ENCODE measurements around the gene ADAMTS12. TPM values are rescaled to one million over a fixed set of nuclear protein-coding genes. Genes with fewer than 3 reads are reported as not detected.

The ADAMTS12 gene
- polyA plus RNA-seq, 3 donors: not detected

- Mint-ChIP-seq H3K9me3 (peaks cover 4 to 16% (median 8%) of the 10 kb centered on the region in 7 donors), H3K4me1 (no peaks in the 10 kb centered on the region), H3K4me3 (no peak overlapping the region), H3K27me3 (ENCODE audit: low read depth in 3 of 3) (peaks cover 1 to 2% (median 1%) of the 10 kb centered on the region in 3 donors), H3K36me3 (no peaks in the 10 kb centered on the region), H3K27ac (no peak overlapping the region)
- no peaks in the 10 kb centered on the region for H4K20me1 ChIP-seq (ENCODE audit: insufficient read depth, low read length)
- intact Hi-C loops (cut with micrococcal nuclease): no loop called here
- no peaks in the 10 kb centered on the region for H3K79me2 ChIP-seq (ENCODE audit: insufficient read depth, low read length)
- H2AFZ ChIP-seq (ENCODE audit: insufficient read depth, low read depth, low read length, poor library complexity, severe bottlenecking): no peak overlapping the region
- no CpG with 5 or more reads among the region's 3 CpGs for WGBS (ENCODE audit: insufficient coverage)
- H3K4me2 ChIP-seq (replicated peaks; ENCODE audit: extremely low read depth, low read length, poor library complexity, severe bottlenecking): no peak overlapping the region
- TF ChIP-seq, protein P1, sequence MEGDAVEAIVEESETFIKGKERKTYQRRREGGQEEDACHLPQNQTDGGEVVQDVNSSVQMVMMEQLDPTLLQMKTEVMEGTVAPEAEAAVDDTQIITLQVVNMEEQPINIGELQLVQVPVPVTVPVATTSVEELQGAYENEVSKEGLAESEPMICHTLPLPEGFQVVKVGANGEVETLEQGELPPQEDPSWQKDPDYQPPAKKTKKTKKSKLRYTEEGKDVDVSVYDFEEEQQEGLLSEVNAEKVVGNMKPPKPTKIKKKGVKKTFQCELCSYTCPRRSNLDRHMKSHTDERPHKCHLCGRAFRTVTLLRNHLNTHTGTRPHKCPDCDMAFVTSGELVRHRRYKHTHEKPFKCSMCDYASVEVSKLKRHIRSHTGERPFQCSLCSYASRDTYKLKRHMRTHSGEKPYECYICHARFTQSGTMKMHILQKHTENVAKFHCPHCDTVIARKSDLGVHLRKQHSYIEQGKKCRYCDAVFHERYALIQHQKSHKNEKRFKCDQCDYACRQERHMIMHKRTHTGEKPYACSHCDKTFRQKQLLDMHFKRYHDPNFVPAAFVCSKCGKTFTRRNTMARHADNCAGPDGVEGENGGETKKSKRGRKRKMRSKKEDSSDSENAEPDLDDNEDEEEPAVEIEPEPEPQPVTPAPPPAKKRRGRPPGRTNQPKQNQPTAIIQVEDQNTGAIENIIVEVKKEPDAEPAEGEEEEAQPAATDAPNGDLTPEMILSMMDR (IDR thresholded peaks at IDR 0.05): no peak
- H3K9me3 ChIP-seq (replicated peaks in 1 of 2; ENCODE audit: control insufficient read depth in 1 of 2, insufficient read depth in 1 of 2, low read length in 2 of 2): peaks cover 0 to 4% of the 10 kb centered on the region in 2 donors
- H3K27me3 ChIP-seq (ENCODE audit: control insufficient read depth in 2 of 2, insufficient read depth in 2 of 2, low read length in 2 of 2): no peaks in the 10 kb centered on the region
- H3K36me3 ChIP-seq (replicated peaks in 1 of 2; ENCODE audit: control insufficient read depth in 1 of 2, insufficient read depth in 2 of 2, low read length in 2 of 2): no peaks in the 10 kb centered on the region
- no peaks in the 10 kb centered on the region for H3K4me1 ChIP-seq (ENCODE audit: control insufficient read depth in 1 of 2, insufficient read depth in 2 of 2, low read length in 2 of 2)
- no peak overlapping the region for H3K9ac ChIP-seq (ENCODE audit: insufficient read depth, low read length, poor library complexity, severe bottlenecking)
- H3K27ac ChIP-seq (ENCODE audit: low read depth in 1 of 2, low read length in 2 of 2): no peak overlapping the region
- no peak for DNase-seq
- H3K4me3 ChIP-seq (replicated peaks in 1 of 3; ENCODE audit: low read depth in 2 of 3, low read length in 3 of 3): no peak overlapping the region
These were observed 48.2 kb downstream of the ADAMTS12 start for GRCh38 chr5:33843579-33843978.

- peaks cover 4 to 16% (median 8%) of the 10 kb centered on the region in 7 donors for H3K9me3 Mint-ChIP-seq
- H3K27me3 ChIP-seq (ENCODE audit: control insufficient read depth in 2 of 2, insufficient read depth in 2 of 2, low read length in 2 of 2): no peaks in the 10 kb centered on the region
- H3K9me3 ChIP-seq (replicated peaks in 1 of 2; ENCODE audit: control insufficient read depth in 1 of 2, insufficient read depth in 1 of 2, low read length in 2 of 2): peaks cover 0 to 4% of the 10 kb centered on the region in 2 donors
- H3K4me1 ChIP-seq (ENCODE audit: control insufficient read depth in 1 of 2, insufficient read depth in 2 of 2, low read length in 2 of 2): no peaks in the 10 kb centered on the region
- DNase-seq: no peak
- no peak overlapping the region for H3K4me3 ChIP-seq (replicated peaks in 1 of 3; ENCODE audit: low read depth in 2 of 3, low read length in 3 of 3)
- no peak overlapping the region for H3K27ac Mint-ChIP-seq
- H3K4me1 Mint-ChIP-seq: no peaks in the 10 kb centered on the region
- no peaks in the 10 kb centered on the region for H3K79me2 ChIP-seq (ENCODE audit: insufficient read depth, low read length)
- H4K20me1 ChIP-seq (ENCODE audit: insufficient read depth, low read length): no peaks in the 10 kb centered on the region
- peaks cover 1 to 2% (median 1%) of the 10 kb centered on the region in 3 donors for H3K27me3 Mint-ChIP-seq (ENCODE audit: low read depth in 3 of 3)
- H3K36me3 Mint-ChIP-seq: no peaks in the 10 kb centered on the region
- H3K9ac ChIP-seq (ENCODE audit: insufficient read depth, low read length, poor library complexity, severe bottlenecking): no peak overlapping the region
- no peak overlapping the region for H2AFZ ChIP-seq (ENCODE audit: insufficient read depth, low read depth, low read length, poor library complexity, severe bottlenecking)
- TF ChIP-seq, protein P1 (IDR thresholded peaks at IDR 0.05): no peak
- H3K27ac ChIP-seq (ENCODE audit: low read depth in 1 of 2, low read length in 2 of 2): no peak overlapping the region
- intact Hi-C loops (cut with micrococcal nuclease): no loop called here
- H3K4me2 ChIP-seq (replicated peaks; ENCODE audit: extremely low read depth, low read length, poor library complexity, severe bottlenecking): no peak overlapping the region
- no peaks in the 10 kb centered on the region for H3K36me3 ChIP-seq (replicated peaks in 1 of 2; ENCODE audit: control insufficient read depth in 1 of 2, insufficient read depth in 2 of 2, low read length in 2 of 2)
- WGBS (ENCODE audit: insufficient coverage): 93% methylated on average over 2 of the region's 2 CpGs
- H3K4me3 Mint-ChIP-seq: no peak overlapping the region
These were observed 49.3 kb downstream of the ADAMTS12 start for GRCh38 chr5:33842456-33842855.

Measured in CD14-positive monocyte (primary cell).